Measurements from ENCODE around the gene SEMA6A. TPM values are rescaled to one million over a fixed set of nuclear protein-coding genes. Genes with fewer than 3 reads are reported as not detected.
A peak's percentile ranks its signal among the peaks of the same experiment; 100 is the strongest.

SEMA6A gene
- total and polyA plus RNA-seq, 9 of the 15 experiments (the other 6 are each of a cell fraction or from before 2014, with no cell fraction given) = 0.04 to 0.42 (median 0.18) TPM; not detected in 5

DNA sequence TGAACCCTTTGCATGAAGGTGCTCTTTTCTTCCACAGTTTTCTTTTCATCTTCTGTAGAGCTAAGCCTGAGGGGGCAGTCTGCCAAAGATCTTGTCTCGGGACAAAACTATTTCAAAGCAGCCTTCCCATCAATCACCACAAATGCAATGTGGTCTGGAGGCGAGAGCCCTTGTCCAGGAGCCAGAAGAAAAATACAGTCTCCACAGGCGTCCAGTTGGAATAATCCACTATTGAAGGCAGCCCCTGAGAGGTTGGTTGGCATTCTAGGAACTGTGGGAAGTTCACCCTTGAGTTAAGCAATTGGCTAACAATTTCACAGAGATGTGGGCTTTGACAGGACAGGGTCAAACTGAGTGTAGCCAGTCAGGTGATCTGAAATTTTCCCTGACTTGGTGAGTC, 72.0 kb downstream of the SEMA6A start:
- no TSS peak for BruUV-seq (replicated peaks)
- Histone ChIP-seq H3K27me3 (ENCODE audit: control insufficient read depth in 2 of 2, insufficient read depth in 2 of 2, low read length in 2 of 2) (no peaks in the 10 kb centered on the region), H3K36me3 (ENCODE audit: control insufficient read depth, insufficient read depth, low read length) (no peaks in the 10 kb centered on the region), H3K27ac (ENCODE audit: extremely low read depth, low read depth, low read length) (no peak overlapping the region), H2AFZ (ENCODE audit: low read depth, low read length) (no peak overlapping the region), H4K20me1 (replicated peaks; ENCODE audit: control insufficient read depth, insufficient read depth, low read length) (no peaks in the 10 kb centered on the region), H3K9me1 (ENCODE audit: control insufficient read depth, insufficient read depth, low read length) (no peaks in the 10 kb centered on the region), H3K4me2 (ENCODE audit: insufficient read depth, low read length) (no peak overlapping the region), H3K9me3 (replicated peaks; ENCODE audit: control insufficient read depth, insufficient read depth, low read depth, low read length) (no peaks in the 10 kb centered on the region), H3K4me1 (replicated peaks in 1 of 2; ENCODE audit: control insufficient read depth in 2 of 2, insufficient read depth in 2 of 2, low read length in 2 of 2) (no peaks in the 10 kb centered on the region), H3K9ac (ENCODE audit: insufficient read depth in 1 of 2, low read depth in 2 of 2, low read length in 2 of 2) (no peak overlapping the region), H3K4me3 (no peak overlapping the region), H3K79me2 (ENCODE audit: control insufficient read depth, insufficient read depth, low read length) (no peaks in the 10 kb centered on the region)
- POLR2A ChIA-PET = no interaction called here
- FAIRE-seq = no peak
- no peak for ATAC-seq
- CTCF ChIA-PET (ENCODE audit: low intra/inter-chr PET ratio) = no interaction called here
- WGBS (ENCODE audit: insufficient coverage, low coverage, missing lambda C conversion rate) = 0% methylated on average over 3 of the region's 3 CpGs
- in situ Hi-C loops (cut with MboI) (no loop called here), intact Hi-C loops (cut with micrococcal nuclease) (no loop called here)
- no peak for DNase-seq (ENCODE audit: extremely low read depth in 1 of 4, low spot score in 3 of 4)
- no peak for TF ChIP-seq ZNF140 (CRISPR knock-in tag; IDR thresholded peaks at IDR 0.05)
- TF ChIP-seq PBX2 (CRISPR knock-in tag; IDR thresholded peaks at IDR 0.05; ENCODE audit: low read depth) = no peak
- peak; percentile 53 for TF ChIP-seq PBX2 (tag; conservative IDR thresholded peaks at IDR 0.05; ENCODE audit: low read depth)

- no peak for ATAC-seq
- H2AFZ ChIP-seq (ENCODE audit: low read depth, low read length) = no peak overlapping the region
- intact Hi-C loops (cut with micrococcal nuclease) = no loop called here
- no peak overlapping the region for H3K4me2 ChIP-seq (ENCODE audit: insufficient read depth, low read length)
- H3K9ac ChIP-seq (ENCODE audit: insufficient read depth in 1 of 2, low read depth in 2 of 2, low read length in 2 of 2) = no peak overlapping the region
- CTCF ChIA-PET (ENCODE audit: low intra/inter-chr PET ratio) = no interaction called here
- no peaks in the 10 kb centered on the region for H4K20me1 ChIP-seq (replicated peaks; ENCODE audit: control insufficient read depth, insufficient read depth, low read length)
- DNase-seq (ENCODE audit: extremely low read depth in 1 of 4, low spot score in 3 of 4) = no peak
- FAIRE-seq = no peak
- H3K36me3 ChIP-seq (ENCODE audit: control insufficient read depth, insufficient read depth, low read length) = no peaks in the 10 kb centered on the region
- H3K79me2 ChIP-seq (ENCODE audit: control insufficient read depth, insufficient read depth, low read length) = no peaks in the 10 kb centered on the region
- in situ Hi-C loops (cut with MboI) = no loop called here
- H3K4me1 ChIP-seq (replicated peaks in 1 of 2; ENCODE audit: control insufficient read depth in 2 of 2, insufficient read depth in 2 of 2, low read length in 2 of 2) = no peaks in the 10 kb centered on the region
- H3K27ac ChIP-seq (ENCODE audit: extremely low read depth, low read depth, low read length) = no peak overlapping the region
- H3K27me3 ChIP-seq (ENCODE audit: control insufficient read depth in 2 of 2, insufficient read depth in 2 of 2, low read length in 2 of 2) = no peaks in the 10 kb centered on the region
- no peaks in the 10 kb centered on the region for H3K9me3 ChIP-seq (replicated peaks; ENCODE audit: control insufficient read depth, insufficient read depth, low read depth, low read length)
- WGBS (ENCODE audit: insufficient coverage, low coverage, missing lambda C conversion rate) = 3% methylated on average over 4 of the region's 4 CpGs
- no TSS peak for BruUV-seq (replicated peaks)
- POLR2A ChIA-PET = no interaction called here
- H3K9me1 ChIP-seq (ENCODE audit: control insufficient read depth, insufficient read depth, low read length) = no peaks in the 10 kb centered on the region
- H3K4me3 ChIP-seq = no peak overlapping the region
- TF ChIP-seq SAP30 (IDR thresholded peaks at IDR 0.05; ENCODE audit: borderline replicate concordance, insufficient read depth, low read depth, low read length, poor library complexity, severe bottlenecking) (no peak), CGGBP1 (CRISPR knock-in tag; IDR thresholded peaks at IDR 0.05) (no peak), ZNF655 (CRISPR knock-in tag; IDR thresholded peaks at IDR 0.05) (no peak), ZNF408 (CRISPR knock-in tag; IDR thresholded peaks at IDR 0.05; ENCODE audit: low read depth) (no peak), ZNF444 (CRISPR knock-in tag; IDR thresholded peaks at IDR 0.05) (no peak), RBM14 (IDR thresholded peaks at IDR 0.05; ENCODE audit: borderline replicate concordance, insufficient read depth, low read depth, low read length) (no peak), ZNF174 (CRISPR knock-in tag; IDR thresholded peaks at IDR 0.05) (no peak), ZNF146 (CRISPR knock-in tag; IDR thresholded peaks at IDR 0.05; ENCODE audit: unreplicated experiment) (no peak), PHF21A (IDR thresholded peaks at IDR 0.05; ENCODE audit: borderline replicate concordance, low read depth) (no peak), SREBF1 (IDR thresholded peaks at IDR 0.05; ENCODE audit: borderline replicate concordance, low read depth, low read length) (no peak)
Observed at GRCh38 chr5:116502138-116502537, 72.5 kb downstream of the SEMA6A start.

Measured in K562 (cell line).